ENCODE results near the gene SIN3B.
"Not testable (repeated sequence)": the region's sequence is repeated elsewhere in the genome, so short reads cannot be mapped to it uniquely, and the experiment has no call there.

Gene SIN3B

GRCh38 chr19:16868423-16869130 is 39.4 kb downstream of the SIN3B start:
- H3K27me3 ChIP-seq (ENCODE audit: insufficient read depth, low read length) = no peaks in the 10 kb centered on the region
- H3K36me3 ChIP-seq (ENCODE audit: insufficient read depth, low read length) = peaks cover 9% of the 10 kb centered on the region; the same call in 1 of the 2 replicates
- H3K79me2 ChIP-seq (ENCODE audit: control insufficient read depth, insufficient read depth, low read length, unreplicated experiment) = no peaks in the 10 kb centered on the region
- H3K27ac ChIP-seq (ENCODE audit: low read depth, low read length) = no peak overlapping the region
- no peaks in the 10 kb centered on the region for H3K4me1 ChIP-seq (ENCODE audit: control insufficient read depth, insufficient read depth, low read length, unreplicated experiment)
- H2AFZ ChIP-seq (ENCODE audit: low read length, unreplicated experiment) = no peak overlapping the region
- H3K4me3 ChIP-seq (ENCODE audit: low read depth, low read length) = no peak overlapping the region

- H3K4me3 ChIP-seq (ENCODE audit: low read depth, low read length) = no peak overlapping the region
- peaks cover 7% of the 10 kb centered on the region for H3K79me2 ChIP-seq (ENCODE audit: control insufficient read depth, insufficient read depth, low read length, unreplicated experiment)
- no peaks in the 10 kb centered on the region for H3K27me3 ChIP-seq (ENCODE audit: insufficient read depth, low read length)
- no peaks in the 10 kb centered on the region for H3K4me1 ChIP-seq (ENCODE audit: control insufficient read depth, insufficient read depth, low read length, unreplicated experiment)
- no peak overlapping the region for H3K27ac ChIP-seq (ENCODE audit: low read depth, low read length)
- no peak overlapping the region for H2AFZ ChIP-seq (ENCODE audit: low read length, unreplicated experiment)
- peaks cover 13% of the 10 kb centered on the region for H3K36me3 ChIP-seq (ENCODE audit: insufficient read depth, low read length)
Observed at GRCh38 chr19:16869331-16869972, 40.3 kb downstream of the SIN3B start.

GRCh38 chr19:16871871-16872270 is 42.7 kb downstream of the SIN3B start:
- no peak overlapping the region for H3K27ac ChIP-seq (ENCODE audit: low read depth, low read length)
- H3K36me3 ChIP-seq (ENCODE audit: insufficient read depth, low read length) = peaks cover 13% of the 10 kb centered on the region

GRCh38 chr19:16872728-16873127 is 43.5 kb downstream of the SIN3B start:
- peaks cover 13% of the 10 kb centered on the region for H3K36me3 ChIP-seq (ENCODE audit: insufficient read depth, low read length)
- H3K79me2 ChIP-seq (ENCODE audit: control insufficient read depth, insufficient read depth, low read length, unreplicated experiment) = peaks cover 10% of the 10 kb centered on the region
- H3K27me3 ChIP-seq (ENCODE audit: insufficient read depth, low read length) = no peaks in the 10 kb centered on the region
- H2AFZ ChIP-seq (ENCODE audit: low read length, unreplicated experiment) = no peak overlapping the region
- H3K27ac ChIP-seq (ENCODE audit: low read depth, low read length) = no peak overlapping the region
- H3K4me1 ChIP-seq (ENCODE audit: control insufficient read depth, insufficient read depth, low read length, unreplicated experiment) = no peaks in the 10 kb centered on the region
- H3K4me3 ChIP-seq (ENCODE audit: low read depth, low read length) = no peak overlapping the region

More at GRCh38 chr19:16871871-16872270, 42.7 kb downstream of the SIN3B start:
- no peak overlapping the region for H3K4me3 ChIP-seq (ENCODE audit: low read depth, low read length)
- H3K27me3 ChIP-seq (ENCODE audit: insufficient read depth, low read length) = no peaks in the 10 kb centered on the region
- H3K4me1 ChIP-seq (ENCODE audit: control insufficient read depth, insufficient read depth, low read length, unreplicated experiment) = no peaks in the 10 kb centered on the region
- no peak overlapping the region for H2AFZ ChIP-seq (ENCODE audit: low read length, unreplicated experiment)
- H3K79me2 ChIP-seq (ENCODE audit: control insufficient read depth, insufficient read depth, low read length, unreplicated experiment) = peaks cover 10% of the 10 kb centered on the region

GRCh38 chr19:16873594-16873993 is 44.4 kb downstream of the SIN3B start:
- H3K4me1 ChIP-seq (ENCODE audit: control insufficient read depth, insufficient read depth, low read length, unreplicated experiment) = no peaks in the 10 kb centered on the region
- peaks cover 13% of the 10 kb centered on the region for H3K36me3 ChIP-seq (ENCODE audit: insufficient read depth, low read length)
- peaks cover 10% of the 10 kb centered on the region for H3K79me2 ChIP-seq (ENCODE audit: control insufficient read depth, insufficient read depth, low read length, unreplicated experiment)
- no peak overlapping the region for H2AFZ ChIP-seq (ENCODE audit: low read length, unreplicated experiment)
- no peaks in the 10 kb centered on the region for H3K27me3 ChIP-seq (ENCODE audit: insufficient read depth, low read length)
- no peak overlapping the region for H3K4me3 ChIP-seq (ENCODE audit: low read depth, low read length)
- 0 out of 2 replicates have a peak overlapping the region, but pooled peaks have one; percentile 61 for H3K27ac ChIP-seq (ENCODE audit: low read depth, low read length)

- peaks cover 10% of the 10 kb centered on the region for H3K79me2 ChIP-seq (ENCODE audit: control insufficient read depth, insufficient read depth, low read length, unreplicated experiment)
- H2AFZ ChIP-seq (ENCODE audit: low read length, unreplicated experiment) = no peak overlapping the region
- no peak overlapping the region for H3K4me3 ChIP-seq (ENCODE audit: low read depth, low read length)
- peak overlapping the region; percentile 61 for H3K27ac ChIP-seq (ENCODE audit: low read depth, low read length)
- H3K27me3 ChIP-seq (ENCODE audit: insufficient read depth, low read length) = no peaks in the 10 kb centered on the region
- H3K4me1 ChIP-seq (ENCODE audit: control insufficient read depth, insufficient read depth, low read length, unreplicated experiment) = no peaks in the 10 kb centered on the region
- H3K36me3 ChIP-seq (ENCODE audit: insufficient read depth, low read length) = peaks cover 13% of the 10 kb centered on the region
Observed at GRCh38 chr19:16874250-16874977, 45.2 kb downstream of the SIN3B start.

- H3K79me2 ChIP-seq (ENCODE audit: control insufficient read depth, insufficient read depth, low read length, unreplicated experiment) = peaks cover 10% of the 10 kb centered on the region
- H3K27me3 ChIP-seq (ENCODE audit: insufficient read depth, low read length); H3K4me3 ChIP-seq (ENCODE audit: low read depth, low read length); H2AFZ ChIP-seq (ENCODE audit: low read length, unreplicated experiment); H3K4me1 ChIP-seq (ENCODE audit: control insufficient read depth, insufficient read depth, low read length, unreplicated experiment): not testable (repeated sequence)
- H3K36me3 ChIP-seq (ENCODE audit: insufficient read depth, low read length) = peaks cover 13% of the 10 kb centered on the region
- H3K27ac ChIP-seq (ENCODE audit: low read depth, low read length) = peak overlapping the region; percentile 61
Observed at GRCh38 chr19:16874978-16875299, 45.7 kb downstream of the SIN3B start.

GRCh38 chr19:16875584-16876555 is 46.7 kb downstream of the SIN3B start:
- peaks cover 10% of the 10 kb centered on the region for H3K79me2 ChIP-seq (ENCODE audit: control insufficient read depth, insufficient read depth, low read length, unreplicated experiment)
- no peak overlapping the region for H2AFZ ChIP-seq (ENCODE audit: low read length, unreplicated experiment)
- H3K36me3 ChIP-seq (ENCODE audit: insufficient read depth, low read length) = peaks cover 13% of the 10 kb centered on the region
- H3K4me1 ChIP-seq (ENCODE audit: control insufficient read depth, insufficient read depth, low read length, unreplicated experiment) = no peaks in the 10 kb centered on the region
- no peaks in the 10 kb centered on the region for H3K27me3 ChIP-seq (ENCODE audit: insufficient read depth, low read length)
- no peak overlapping the region for H3K4me3 ChIP-seq (ENCODE audit: low read depth, low read length)
- H3K27ac ChIP-seq (ENCODE audit: low read depth, low read length) = no peak overlapping the region

- Histone ChIP-seq H3K27me3 (ENCODE audit: insufficient read depth, low read length) (no peaks in the 10 kb centered on the region), H3K4me1 (ENCODE audit: control insufficient read depth, insufficient read depth, low read length, unreplicated experiment) (no peaks in the 10 kb centered on the region), H2AFZ (ENCODE audit: low read length, unreplicated experiment) (no peak overlapping the region), H3K27ac (ENCODE audit: low read depth, low read length) (no peak overlapping the region), H3K4me3 (ENCODE audit: low read depth, low read length) (no peak overlapping the region), H3K79me2 (ENCODE audit: control insufficient read depth, insufficient read depth, low read length, unreplicated experiment) (peaks cover 10% of the 10 kb centered on the region), H3K36me3 (ENCODE audit: insufficient read depth, low read length) (peaks cover 4% of the 10 kb centered on the region; the same call in 1 of the 2 replicates)
Observed at GRCh38 chr19:16876904-16877361, 47.7 kb downstream of the SIN3B start.

GRCh38 chr19:16877581-16877980 is 48.4 kb downstream of the SIN3B start:
- no peak overlapping the region for H2AFZ ChIP-seq (ENCODE audit: low read length, unreplicated experiment)
- no peaks in the 10 kb centered on the region for H3K4me1 ChIP-seq (ENCODE audit: control insufficient read depth, insufficient read depth, low read length, unreplicated experiment)
- no peak overlapping the region for H3K4me3 ChIP-seq (ENCODE audit: low read depth, low read length)
- H3K27ac ChIP-seq (ENCODE audit: low read depth, low read length) = no peak overlapping the region
- no peaks in the 10 kb centered on the region for H3K27me3 ChIP-seq (ENCODE audit: insufficient read depth, low read length)
- H3K79me2 ChIP-seq (ENCODE audit: control insufficient read depth, insufficient read depth, low read length, unreplicated experiment) = peaks cover 10% of the 10 kb centered on the region
- H3K36me3 ChIP-seq (ENCODE audit: insufficient read depth, low read length) = peaks cover 4% of the 10 kb centered on the region; the same call in 1 of the 2 replicates
